OCI-LY7 (cell line): ENCODE measurements around the gene BRSK2.

Experiments used
- EZH2phosphoT487 ChIP-seq: fragments of 200-600 bp; sonication (generic); IDR thresholded peaks from 2 replicates; pipeline ENCODE4 v1.6.1; 2018; ENCODE audit warnings: low read depth, borderline replicate concordance, mild to moderate bottlenecking, mixed run types, antibody characterized with exemption, low read length, moderate library complexity, mixed read lengths
- TF ChIP-seq, protein P1 (sequence below): fragments of 200-600 bp; sonication (generic); conservative IDR thresholded peaks from 2 replicates; pipeline ENCODE4 v1.5.1; 2014; ENCODE audit warnings: mild to moderate bottlenecking, antibody characterized with exemption, low read length, moderate library complexity, mixed read lengths

- TF ChIP-seq, protein P1, sequence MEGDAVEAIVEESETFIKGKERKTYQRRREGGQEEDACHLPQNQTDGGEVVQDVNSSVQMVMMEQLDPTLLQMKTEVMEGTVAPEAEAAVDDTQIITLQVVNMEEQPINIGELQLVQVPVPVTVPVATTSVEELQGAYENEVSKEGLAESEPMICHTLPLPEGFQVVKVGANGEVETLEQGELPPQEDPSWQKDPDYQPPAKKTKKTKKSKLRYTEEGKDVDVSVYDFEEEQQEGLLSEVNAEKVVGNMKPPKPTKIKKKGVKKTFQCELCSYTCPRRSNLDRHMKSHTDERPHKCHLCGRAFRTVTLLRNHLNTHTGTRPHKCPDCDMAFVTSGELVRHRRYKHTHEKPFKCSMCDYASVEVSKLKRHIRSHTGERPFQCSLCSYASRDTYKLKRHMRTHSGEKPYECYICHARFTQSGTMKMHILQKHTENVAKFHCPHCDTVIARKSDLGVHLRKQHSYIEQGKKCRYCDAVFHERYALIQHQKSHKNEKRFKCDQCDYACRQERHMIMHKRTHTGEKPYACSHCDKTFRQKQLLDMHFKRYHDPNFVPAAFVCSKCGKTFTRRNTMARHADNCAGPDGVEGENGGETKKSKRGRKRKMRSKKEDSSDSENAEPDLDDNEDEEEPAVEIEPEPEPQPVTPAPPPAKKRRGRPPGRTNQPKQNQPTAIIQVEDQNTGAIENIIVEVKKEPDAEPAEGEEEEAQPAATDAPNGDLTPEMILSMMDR, result no peak
- TF ChIP-seq EZH2phosphoT487, result no peak
Observed at GRCh38 chr11:1349327-1350041, 40.2 kb upstream of the BRSK2 start.
